HepG2 (cell line): Measurements from ENCODE around the gene SH2D3A. TPM values are rescaled to one million over a fixed set of nuclear protein-coding genes. Genes with fewer than 3 reads are reported as not detected.

ENCODE experiments used
- ATAC-seq: fragments of 200-7000 bp; cut with Tn5 transposase; 3 replicates; pipeline ENCODE4 v1.9.1; 2020; ENCODE audit warnings: mild to moderate bottlenecking, moderate library complexity
- BruUV-seq: library from RNA; stranded (reverse); fragments of 400-500 nt; replicated peaks from 2 replicates; lab custom pipeline; 2021; lab: Mats Ljungman, UMichigan
- CTCF ChIA-PET: fragments of 300-600 bp; formaldehyde crosslinking; extraction: SDS; loops from one replicate; lab custom pipeline; 2021; ENCODE audit warnings: low total read pairs, inconsistent platforms, low intra/inter-chr PET ratio; lab: Yijun Ruan, JAX
- POLR2A ChIA-PET: fragments of 350-600 bp; sonication (Branson Sonifier 250); formaldehyde crosslinking; loops from one replicate; lab custom pipeline; 2020; ENCODE audit warnings: antibody characterized with exemption, inconsistent platforms; lab: Yijun Ruan, JAX
- DNase-seq: peaks from one replicate; pipeline ENCODE4 v3.0.0-alpha.2; 2015; ENCODE audit warnings: low spot score
- FAIRE-seq: peaks from 3 replicates; lab custom pipeline; 2011; peaks lifted over from hg19 to GRCh38; lab: Jason Lieb, UNC
- H2AFZ ChIP-seq: one replicate; pipeline ENCODE4 v1.6.1; 2011; ENCODE audit warnings: low read length, inconsistent platforms
- H3K27ac ChIP-seq: fragments of 300-600 bp; 3 replicates; pipeline ENCODE4 v1.8.0; 2011; ENCODE audit warnings: mixed run types, mild to moderate bottlenecking, mixed read lengths, low read length, inconsistent platforms; ENCODE audit not compliant: insufficient read depth; ENCODE audit errors: extremely low read length
- H3K27me3 ChIP-seq, 2 experiments: fragments of 200-600 bp in 1 of 2; 2 replicates in 1 of 2; 3 replicates in 1 of 2; pipeline versions ENCODE4 v1.6.0 to v1.8.0; 2011; ENCODE audit warnings: low read length in 2 of 2, mild to moderate bottlenecking in 2 of 2, moderate library complexity in 2 of 2, inconsistent platforms in 1 of 2; ENCODE audit not compliant: insufficient read depth in 2 of 2, control insufficient read depth in 1 of 2
- H3K36me3 ChIP-seq, 2 experiments: fragments of 200-600 bp in 1 of 2; replicated peaks in 1 of 2; 2 replicates in 1 of 2; 3 replicates in 1 of 2; pipeline versions ENCODE4 v1.5.1 to v1.8.0; 2011; ENCODE audit warnings: low read length in 2 of 2, inconsistent platforms in 1 of 2; ENCODE audit not compliant: insufficient read depth in 2 of 2, control insufficient read depth in 1 of 2
- H3K4me1 ChIP-seq: 2 replicates; pipeline ENCODE4 v1.5.1; 2012; ENCODE audit warnings: low read length, inconsistent platforms; ENCODE audit not compliant: insufficient read depth
- H3K4me2 ChIP-seq: 2 replicates; pipeline ENCODE4 v1.6.0; 2011; ENCODE audit warnings: low read depth, low read length, inconsistent platforms
- H3K4me3 ChIP-seq, 3 experiments: fragments of 200-600 bp in 1 of 3; sonication (generic), shearing (Covaris generic) in 1 of 3; replicated peaks in 1 of 3; 2 replicates each; pipeline ENCODE4 v1.5.1; 2011 to 2016; ENCODE audit warnings: low read length in 3 of 3, inconsistent platforms in 2 of 3, low read depth in 2 of 3, mild to moderate bottlenecking in 2 of 3, control low read depth in 1 of 3, mixed read lengths in 1 of 3; ENCODE audit not compliant: insufficient read depth in 1 of 3
- H3K79me2 ChIP-seq: one replicate; pipeline ENCODE4 v1.6.1; 2011; ENCODE audit warnings: low read length, inconsistent platforms; ENCODE audit not compliant: insufficient read depth
- H3K9ac ChIP-seq: 2 replicates; pipeline ENCODE4 v1.6.0; 2011; ENCODE audit warnings: mild to moderate bottlenecking, low read depth, low read length, inconsistent platforms; ENCODE audit not compliant: insufficient read depth
- H3K9me3 ChIP-seq: 2 replicates; pipeline ENCODE4 v1.5.1; 2012; ENCODE audit warnings: mild to moderate bottlenecking, low read length
- H4K20me1 ChIP-seq: 2 replicates; pipeline ENCODE4 v1.6.0; 2011; ENCODE audit warnings: inconsistent platforms, mild to moderate bottlenecking, low read length, moderate library complexity; ENCODE audit not compliant: insufficient read depth
- ASH2L ChIP-seq: fragments of 300-600, 200-600 bp; sonication (generic); IDR thresholded peaks from 2 replicates; pipeline ENCODE4 v1.7.0; 2017; ENCODE audit warnings: low read depth, mild to moderate bottlenecking, moderate library complexity, mixed read lengths, low read length; ENCODE audit not compliant: insufficient read length
- ATM ChIP-seq: fragments of 450-650 bp; IDR thresholded peaks from 2 replicates; pipeline ENCODE4 v1.7.1; 2017; ENCODE audit warnings: mild to moderate bottlenecking, borderline replicate concordance
- CBX5 ChIP-seq: sonication (generic); formaldehyde crosslinking; IDR thresholded peaks from 2 replicates; pipeline ENCODE4 v1.4.0; 2020; ENCODE audit warnings: missing genetic modification reagents, borderline replicate concordance
- KLF11 ChIP-seq: IDR thresholded peaks from 2 replicates; pipeline ENCODE4 v1.6.1; 2016; ENCODE audit warnings: missing compliant biosample characterization
- MATR3 ChIP-seq: sonication (generic); formaldehyde crosslinking; IDR thresholded peaks from 2 replicates; pipeline ENCODE4 v1.4.0; 2020; ENCODE audit warnings: missing genetic modification reagents
- MIER2 ChIP-seq: IDR thresholded peaks from 2 replicates; pipeline ENCODE4 v1.6.1; 2016; ENCODE audit warnings: missing biosample characterization, missing genetic modification reagents
- NRL ChIP-seq: sonication (generic); formaldehyde crosslinking; IDR thresholded peaks from 2 replicates; pipeline ENCODE4 v1.5.0; 2020; ENCODE audit warnings: missing genetic modification reagents, mild to moderate bottlenecking, moderate library complexity, borderline replicate concordance
- PAX8 ChIP-seq: sonication (generic); formaldehyde crosslinking; IDR thresholded peaks from 2 replicates; pipeline ENCODE4 v1.8.0; 2022; ENCODE audit warnings: mild to moderate bottlenecking, missing genetic modification reagents, borderline replicate concordance
- PPARG ChIP-seq: conservative IDR thresholded peaks from 2 replicates; pipeline ENCODE4 v1.6.1; 2016; ENCODE audit warnings: missing biosample characterization, missing genetic modification reagents
- SMC3 ChIP-seq: IDR thresholded peaks from 2 replicates; pipeline ENCODE4 v1.6.1; 2011; ENCODE audit warnings: low read length, improper control_type of control experiment
- SP140L ChIP-seq: sonication (generic); formaldehyde crosslinking; IDR thresholded peaks from 2 replicates; pipeline ENCODE4 v1.4.0; 2020; ENCODE audit warnings: missing genetic modification reagents, borderline replicate concordance
- ZMAT3 ChIP-seq: sonication (generic); formaldehyde crosslinking; conservative IDR thresholded peaks from 2 replicates; pipeline ENCODE4 v1.7.0; 2021; ENCODE audit warnings: missing genetic modification reagents
- ZNF160 ChIP-seq: sonication (generic); formaldehyde crosslinking; IDR thresholded peaks from 2 replicates; pipeline ENCODE4 v1.8.0; 2022; ENCODE audit warnings: mild to moderate bottlenecking, inconsistent platforms, missing genetic modification reagents
- ZNF335 ChIP-seq: sonication (generic); formaldehyde crosslinking; IDR thresholded peaks from 2 replicates; pipeline ENCODE4 v1.4.0; 2020; ENCODE audit warnings: missing genetic modification reagents
- ZNF34 ChIP-seq: sonication (generic); formaldehyde crosslinking; IDR thresholded peaks from 2 replicates; pipeline ENCODE4 v1.4.0; 2020; ENCODE audit warnings: mild to moderate bottlenecking, missing genetic modification reagents, borderline replicate concordance
- ZNF382 ChIP-seq: sonication (generic); formaldehyde crosslinking; IDR thresholded peaks from 2 replicates; pipeline ENCODE4 v1.5.0; 2020; ENCODE audit warnings: missing genetic modification reagents, mild to moderate bottlenecking, borderline replicate concordance
- ZNF383 ChIP-seq: sonication (generic); formaldehyde crosslinking; IDR thresholded peaks from 2 replicates; pipeline ENCODE4 v1.4.0; 2020; ENCODE audit warnings: missing genetic modification reagents, mild to moderate bottlenecking, borderline replicate concordance
- ZNF432 ChIP-seq: sonication (generic); formaldehyde crosslinking; IDR thresholded peaks from 2 replicates; pipeline ENCODE4 v1.5.0; 2020; ENCODE audit warnings: missing genetic modification reagents, mild to moderate bottlenecking, borderline replicate concordance
- WGBS: methylation state at CpG from one replicate; pipeline ENCODE4 v1.1.6; 2017; ENCODE audit warnings: low lambda C conversion rate; 5-methylcytosine and 5-hydroxymethylcytosine counted together
- in situ Hi-C: cut with HindIII; loops from 2 replicates; pipeline ENCODE4 v1.10.0; 2017; ENCODE audit warnings: low pct_unique_long_range_greater_than_20kb; ENCODE audit not compliant: extremely low pct_ligation_motif_present
- intact Hi-C: fragments of 100-400 bp; cut with micrococcal nuclease; formaldehyde crosslinking; loops from one replicate; pipeline ENCODE4 v1.10.0; 2022; ENCODE audit not compliant: unreplicated experiment
- polyA plus RNA-seq, 8 experiments: library from polyadenylated mRNA; depleted of rRNA in 3 of 8; stranded (reverse) in 7 of 8; unstranded in 1 of 8; fragments of >200 nt; fragmentation: Illumina TruSeq in 4 of 8; extraction: Trizol in 4 of 8; gene quantifications; 2 replicates each; pipeline versions ENCODE4 v1.2.1 to v1.2.3, GENCODE V29; 2011 to 2016; ENCODE audit warnings: low read depth in 4 of 8, missing spikeins in 1 of 8, mixed read lengths in 1 of 8; ENCODE audit not compliant: insufficient read depth in 1 of 8
- total RNA-seq, 5 experiments: library from RNA; depleted of rRNA; stranded (reverse); fragments of >200 nt; fragmentation: Illumina TruSeq; extraction: Trizol; gene quantifications; 2 replicates each; pipeline ENCODE4 v1.2.3, GENCODE V29; 2016; ENCODE audit warnings: low read depth in 1 of 5
- TF ChIP-seq, protein P1 (sequence below): sonication (generic); formaldehyde crosslinking; IDR thresholded peaks from 2 replicates; pipeline ENCODE4 v1.4.0; 2020; ENCODE audit warnings: missing genetic modification reagents
- TF ChIP-seq, protein P2 (sequence below): sonication (generic); formaldehyde crosslinking; IDR thresholded peaks from 2 replicates; pipeline ENCODE4 v1.4.0; 2020; ENCODE audit warnings: low read depth, mild to moderate bottlenecking, missing genetic modification reagents

Gene SH2D3A
- total and polyA plus RNA-seq, 2 of the 13 experiments (the other 11 are each of a cell fraction or from before 2014, with no cell fraction given) = 1.0 to 2.2 TPM

DNA sequence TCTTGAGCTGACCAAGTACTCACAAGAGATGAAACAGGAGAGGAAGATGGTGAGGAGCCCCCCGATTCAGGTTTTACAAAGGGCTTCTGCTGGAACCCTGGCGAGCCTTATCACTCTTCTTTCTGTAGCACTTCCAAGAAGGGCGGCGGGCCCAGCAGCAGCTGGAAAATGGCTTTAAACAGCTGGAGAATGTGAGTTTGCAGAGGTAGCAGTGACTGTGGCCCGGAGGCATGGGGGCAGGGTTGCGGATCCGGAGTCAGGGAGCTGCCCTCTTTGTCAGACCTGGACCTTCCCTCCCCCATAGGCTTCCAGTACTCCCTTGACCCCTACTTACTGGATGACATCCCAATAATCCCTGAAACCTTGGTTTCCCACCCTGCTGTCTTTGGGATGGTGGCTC, 24.2 kb downstream of the SH2D3A start:
- POLR2A ChIA-PET = interaction anchor here (1.8 kb wide), 1 partner anchor 9 kb away, joined by 15 read pairs; no protein-coding TSS in a partner anchor
- CTCF ChIA-PET = no interaction called here
- no peak overlapping the region for H3K9ac ChIP-seq
- H4K20me1 ChIP-seq = peaks cover 16% of the 10 kb centered on the region
- WGBS = 95% methylated on average over 4 of the region's 7 CpGs
- FAIRE-seq (no peak), ATAC-seq (no peak)
- H3K79me2 ChIP-seq = peaks cover 18% of the 10 kb centered on the region
- H3K9me3 ChIP-seq = no peaks in the 10 kb centered on the region
- peaks cover 56% of the 10 kb centered on the region for H3K4me1 ChIP-seq
- no peak overlapping the region for H3K4me2 ChIP-seq
- H3K27me3 ChIP-seq = no peaks in the 10 kb centered on the region; a peak in 1 of 5 replicates
- TF ChIP-seq MIER2 (CRISPR knock-in tag) (no peak), SMC3 (no peak), PAX8 (CRISPR knock-in tag) (no peak), ZNF432 (CRISPR knock-in tag) (no peak), ZNF160 (no peak), PPARG (CRISPR knock-in tag) (no peak), ASH2L (no peak), ZMAT3 (CRISPR knock-in tag) (no peak), CBX5 (CRISPR knock-in tag) (no peak), ZNF382 (CRISPR knock-in tag) (no peak), ZNF34 (no peak), NRL (CRISPR knock-in tag) (no peak), ATM (no peak), KLF11 (no peak), ZNF383 (CRISPR knock-in tag) (no peak), MATR3 (no peak), ZNF335 (CRISPR knock-in tag) (no peak), SP140L (no peak)
- TF ChIP-seq, protein P1, sequence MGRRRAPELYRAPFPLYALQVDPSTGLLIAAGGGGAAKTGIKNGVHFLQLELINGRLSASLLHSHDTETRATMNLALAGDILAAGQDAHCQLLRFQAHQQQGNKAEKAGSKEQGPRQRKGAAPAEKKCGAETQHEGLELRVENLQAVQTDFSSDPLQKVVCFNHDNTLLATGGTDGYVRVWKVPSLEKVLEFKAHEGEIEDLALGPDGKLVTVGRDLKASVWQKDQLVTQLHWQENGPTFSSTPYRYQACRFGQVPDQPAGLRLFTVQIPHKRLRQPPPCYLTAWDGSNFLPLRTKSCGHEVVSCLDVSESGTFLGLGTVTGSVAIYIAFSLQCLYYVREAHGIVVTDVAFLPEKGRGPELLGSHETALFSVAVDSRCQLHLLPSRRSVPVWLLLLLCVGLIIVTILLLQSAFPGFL (CRISPR knock-in tag) = no peak
- TF ChIP-seq, protein P2, sequence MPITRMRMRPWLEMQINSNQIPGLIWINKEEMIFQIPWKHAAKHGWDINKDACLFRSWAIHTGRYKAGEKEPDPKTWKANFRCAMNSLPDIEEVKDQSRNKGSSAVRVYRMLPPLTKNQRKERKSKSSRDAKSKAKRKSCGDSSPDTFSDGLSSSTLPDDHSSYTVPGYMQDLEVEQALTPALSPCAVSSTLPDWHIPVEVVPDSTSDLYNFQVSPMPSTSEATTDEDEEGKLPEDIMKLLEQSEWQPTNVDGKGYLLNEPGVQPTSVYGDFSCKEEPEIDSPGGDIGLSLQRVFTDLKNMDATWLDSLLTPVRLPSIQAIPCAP (CRISPR knock-in tag) = no peak
- TF ChIP-seq, all 625 proteins: peak for 0
- no TSS peak for BruUV-seq
- Histone ChIP-seq H2AFZ (no peak overlapping the region), H3K36me3 (peaks cover 13 to 38% of the 10 kb centered on the region in 2 experiments; a peak in 4 of 5 replicates), H3K4me3 (no peak overlapping the region), H3K27ac (no peak overlapping the region)
- in situ Hi-C loops = no loop called here
- intact Hi-C loops = no loop called here
- no peak for DNase-seq
